ENCODE data around the gene ACCS. TPM values are rescaled to one million over a fixed set of nuclear protein-coding genes. Genes with fewer than 3 reads are reported as not detected.

ACCS gene
- total and polyA plus RNA-seq, 9 of the 15 experiments (the other 6 are each of a cell fraction or from before 2014, with no cell fraction given) = 4.2 to 25.9 (median 16.3) TPM

DNA sequence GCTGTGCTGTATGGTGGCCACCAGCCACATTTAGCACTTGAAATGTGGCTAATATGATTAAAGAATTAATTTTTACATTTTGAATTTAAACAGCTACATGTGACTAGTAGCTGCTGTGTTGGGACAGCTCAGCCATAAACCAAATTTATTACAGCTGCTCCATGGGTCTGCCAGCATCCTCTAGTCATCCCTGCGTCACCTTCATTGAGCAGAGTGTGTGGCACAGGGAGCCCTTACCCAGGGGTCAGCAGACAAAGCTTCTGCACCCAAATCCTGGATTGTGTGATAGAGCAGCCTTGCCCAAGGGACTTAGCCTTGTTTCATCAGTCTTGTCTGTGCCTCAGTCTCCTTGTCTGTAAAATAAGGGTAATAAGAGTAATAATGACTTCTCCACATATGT lies 37.7 kb upstream of the ACCS start (continued):
- TF ChIP-seq, protein P1, sequence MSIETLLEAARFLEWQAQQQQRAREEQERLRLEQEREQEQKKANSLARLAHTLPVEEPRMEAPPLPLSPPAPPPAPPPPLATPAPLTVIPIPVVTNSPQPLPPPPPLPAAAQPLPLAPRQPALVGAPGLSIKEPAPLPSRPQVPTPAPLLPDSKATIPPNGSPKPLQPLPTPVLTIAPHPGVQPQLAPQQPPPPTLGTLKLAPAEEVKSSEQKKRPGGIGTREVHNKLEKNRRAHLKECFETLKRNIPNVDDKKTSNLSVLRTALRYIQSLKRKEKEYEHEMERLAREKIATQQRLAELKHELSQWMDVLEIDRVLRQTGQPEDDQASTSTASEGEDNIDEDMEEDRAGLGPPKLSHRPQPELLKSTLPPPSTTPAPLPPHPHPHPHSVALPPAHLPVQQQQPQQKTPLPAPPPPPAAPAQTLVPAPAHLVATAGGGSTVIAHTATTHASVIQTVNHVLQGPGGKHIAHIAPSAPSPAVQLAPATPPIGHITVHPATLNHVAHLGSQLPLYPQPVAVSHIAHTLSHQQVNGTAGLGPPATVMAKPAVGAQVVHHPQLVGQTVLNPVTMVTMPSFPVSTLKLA (conservative IDR thresholded peaks at IDR 0.05) = no peak
- no peak for TF ChIP-seq MEF2D (tag; conservative IDR thresholded peaks at IDR 0.05; ENCODE audit: low read depth)

DNA sequence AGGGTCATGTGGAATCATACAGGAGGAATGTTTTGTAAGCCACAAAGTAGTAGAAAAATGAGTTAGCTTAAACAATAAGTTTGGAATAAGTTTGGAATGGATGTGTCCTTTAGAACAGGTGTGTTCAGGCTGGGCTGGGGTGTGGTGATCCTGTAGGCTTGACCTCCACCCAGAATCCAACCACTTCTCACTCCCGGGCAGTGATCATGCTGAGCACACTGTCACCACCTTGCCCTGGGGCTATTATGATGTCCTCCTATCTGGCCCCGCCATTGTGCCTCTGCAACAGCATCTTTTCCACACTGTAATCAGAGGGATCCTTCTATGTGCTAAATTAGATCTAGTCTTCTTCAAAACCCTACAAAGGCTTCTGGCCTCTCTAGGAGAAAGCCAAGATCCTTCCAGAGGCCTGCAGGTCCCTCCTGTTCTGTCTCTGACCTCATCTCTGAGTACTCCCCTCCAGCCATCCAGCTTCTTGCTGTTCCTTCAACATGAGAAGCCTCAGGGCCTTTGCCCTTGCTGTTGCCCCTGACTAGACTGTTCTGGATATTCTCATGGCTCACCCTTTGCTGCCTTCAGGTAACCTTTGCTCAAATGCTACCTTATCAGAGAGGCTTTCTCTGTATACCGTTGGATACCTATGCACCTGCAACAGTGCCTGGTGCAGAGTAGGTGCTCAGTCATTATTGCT lies 37.1 kb upstream of the ACCS start:
- no peak for DNase-seq (ENCODE audit: extremely low read depth in 1 of 4, low spot score in 3 of 4)
- H3K9me1 ChIP-seq (ENCODE audit: control insufficient read depth, insufficient read depth, low read length) = no peaks in the 10 kb centered on the region
- no peaks in the 10 kb centered on the region for H4K20me1 ChIP-seq (replicated peaks; ENCODE audit: control insufficient read depth, insufficient read depth, low read length)
- WGBS (ENCODE audit: insufficient coverage, low coverage, missing lambda C conversion rate) = 0% methylated on average over 3 of the region's 3 CpGs
- no peaks in the 10 kb centered on the region for H3K36me3 ChIP-seq (ENCODE audit: control insufficient read depth, insufficient read depth, low read length)
- H2AFZ ChIP-seq (ENCODE audit: low read depth, low read length) = no peak overlapping the region
- ChIA-PET CTCF (ENCODE audit: low intra/inter-chr PET ratio) (no interaction called here), POLR2A (interaction anchor here (0.5 kb wide), 1 partner anchor 21 kb away, joined by 3 read pairs; no protein-coding TSS in a partner anchor)
- H3K4me1 ChIP-seq (replicated peaks in 1 of 2; ENCODE audit: control insufficient read depth in 2 of 2, insufficient read depth in 2 of 2, low read length in 2 of 2) = peaks cover 0 to 2% of the 10 kb centered on the region in 2 experiments; a peak in 3 of 5 replicates
- H3K4me2 ChIP-seq (ENCODE audit: insufficient read depth, low read length) = no peak overlapping the region
- TF ChIP-seq ZNF24 (IDR thresholded peaks at IDR 0.05) (peak; percentile 44; the same call in 1 of the 2 replicates), GATA2 (CRISPR knock-in tag; IDR thresholded peaks at IDR 0.05) (no peak), MTA2 (IDR thresholded peaks at IDR 0.05; ENCODE audit: low read depth) (no peak), DMBX1 (CRISPR knock-in tag; IDR thresholded peaks at IDR 0.05; ENCODE audit: borderline replicate concordance) (no peak), SLC30A9 (CRISPR knock-in tag; IDR thresholded peaks at IDR 0.05) (no peak), JUNB (CRISPR knock-in tag; conservative IDR thresholded peaks at IDR 0.05) (no peak), BCL6 (CRISPR knock-in tag; IDR thresholded peaks at IDR 0.05) (no peak), MAZ (CRISPR knock-in tag; conservative IDR thresholded peaks at IDR 0.05 in 1 of 2, IDR thresholded peaks at IDR 0.05 in 1 of 2) (no peak)
- no peak overlapping the region for H3K4me3 ChIP-seq
- no peak overlapping the region for H3K27ac ChIP-seq (ENCODE audit: extremely low read depth, low read depth, low read length)
- no peak for ATAC-seq
- H3K79me2 ChIP-seq (ENCODE audit: control insufficient read depth, insufficient read depth, low read length) = no peaks in the 10 kb centered on the region
- H3K9ac ChIP-seq (ENCODE audit: insufficient read depth in 1 of 2, low read depth in 2 of 2, low read length in 2 of 2) = no peak overlapping the region
- BruUV-seq (replicated peaks) = no TSS peak
- peaks cover 15 to 20% of the 10 kb centered on the region in 2 experiments; a peak in 4 of 5 replicates for H3K27me3 ChIP-seq (ENCODE audit: control insufficient read depth in 2 of 2, insufficient read depth in 2 of 2, low read length in 2 of 2)
- intact Hi-C loops (cut with micrococcal nuclease) (no loop called here), in situ Hi-C loops (cut with MboI) (no loop called here)
- H3K9me3 ChIP-seq (replicated peaks; ENCODE audit: control insufficient read depth, insufficient read depth, low read depth, low read length) = no peaks in the 10 kb centered on the region
- no peak for FAIRE-seq
